ENCODE data around the gene CLCN3.

DNA sequence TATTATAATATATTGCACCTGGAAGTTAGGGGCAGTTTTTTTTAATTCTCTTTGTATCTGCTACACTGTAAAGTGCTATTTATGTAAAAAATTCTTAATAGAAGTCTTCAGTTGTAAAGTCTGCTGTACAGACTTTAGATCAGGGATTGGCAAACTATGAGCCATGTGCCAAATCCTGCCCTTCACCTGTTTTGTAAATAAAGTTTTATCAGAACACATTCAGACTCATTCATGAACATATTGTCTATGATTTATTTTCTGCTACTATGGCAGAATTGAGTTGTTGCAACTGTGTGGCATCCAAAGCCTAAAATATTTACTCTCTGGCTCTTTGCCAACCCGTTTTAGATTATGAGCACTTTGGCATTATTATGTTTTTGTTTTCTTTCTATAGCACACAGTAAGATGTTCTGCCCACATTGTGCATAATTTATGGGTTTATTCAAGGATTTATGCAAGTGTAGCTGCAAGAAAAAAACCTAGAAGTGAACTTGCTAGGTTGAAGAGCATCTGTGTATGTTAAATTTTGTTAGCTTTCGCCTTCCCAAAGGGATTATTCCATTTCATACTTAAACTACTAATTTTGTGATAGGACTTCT lies 56.9 kb downstream of the CLCN3 start:
- TF ChIP-seq, protein P1, sequence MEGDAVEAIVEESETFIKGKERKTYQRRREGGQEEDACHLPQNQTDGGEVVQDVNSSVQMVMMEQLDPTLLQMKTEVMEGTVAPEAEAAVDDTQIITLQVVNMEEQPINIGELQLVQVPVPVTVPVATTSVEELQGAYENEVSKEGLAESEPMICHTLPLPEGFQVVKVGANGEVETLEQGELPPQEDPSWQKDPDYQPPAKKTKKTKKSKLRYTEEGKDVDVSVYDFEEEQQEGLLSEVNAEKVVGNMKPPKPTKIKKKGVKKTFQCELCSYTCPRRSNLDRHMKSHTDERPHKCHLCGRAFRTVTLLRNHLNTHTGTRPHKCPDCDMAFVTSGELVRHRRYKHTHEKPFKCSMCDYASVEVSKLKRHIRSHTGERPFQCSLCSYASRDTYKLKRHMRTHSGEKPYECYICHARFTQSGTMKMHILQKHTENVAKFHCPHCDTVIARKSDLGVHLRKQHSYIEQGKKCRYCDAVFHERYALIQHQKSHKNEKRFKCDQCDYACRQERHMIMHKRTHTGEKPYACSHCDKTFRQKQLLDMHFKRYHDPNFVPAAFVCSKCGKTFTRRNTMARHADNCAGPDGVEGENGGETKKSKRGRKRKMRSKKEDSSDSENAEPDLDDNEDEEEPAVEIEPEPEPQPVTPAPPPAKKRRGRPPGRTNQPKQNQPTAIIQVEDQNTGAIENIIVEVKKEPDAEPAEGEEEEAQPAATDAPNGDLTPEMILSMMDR (IDR thresholded peaks at IDR 0.05), result no peak
- TF ChIP-seq POLR2A (IDR thresholded peaks at IDR 0.05), result no peak
